HG02981 (cell line): Measurements from ENCODE around the gene ZSWIM5.
"Not testable (repeated sequence)": the region's sequence is repeated elsewhere in the genome, so short reads cannot be mapped to it uniquely, and the experiment has no call there.

Experiments used
- ATAC-seq: cut with Tn5 transposase; IDR thresholded peaks from one replicate; pipeline ENCODE4 v1.9.1; 2021; ENCODE audit warnings: mild to moderate bottlenecking, moderate library complexity; ENCODE audit not compliant: unreplicated experiment

Gene ZSWIM5

GRCh38 chr1:45205910-45206721 lies at the start of gene ZSWIM5:
ZSWIM5 (minus strand) TSS chr1:45206605; CDS start chr1:45206350, 255 bp downstream.
- ATAC-seq: peak; percentile 62

- no peak for ATAC-seq
Measured at GRCh38 chr1:45254490-45254889, 48.1 kb upstream of the ZSWIM5 start.

GRCh38 chr1:45250544-45250943 lies 44.1 kb upstream of the ZSWIM5 start:
- no peak for ATAC-seq

GRCh38 chr1:45248004-45248403 lies 41.6 kb upstream of the ZSWIM5 start:
- ATAC-seq: not testable (repeated sequence)

- no peak for ATAC-seq
Measured at GRCh38 chr1:45246760-45247159, 40.4 kb upstream of the ZSWIM5 start.

GRCh38 chr1:45246359-45246758 lies 40.0 kb upstream of the ZSWIM5 start:
- ATAC-seq: not testable (repeated sequence)

GRCh38 chr1:45244660-45245059 lies 38.3 kb upstream of the ZSWIM5 start:
- ATAC-seq: no peak

- ATAC-seq: no peak
Measured at GRCh38 chr1:45243476-45244343, 37.3 kb upstream of the ZSWIM5 start.

- ATAC-seq: no peak
Measured at GRCh38 chr1:45238846-45239245, 32.4 kb upstream of the ZSWIM5 start.

- ATAC-seq: no peak
Measured at GRCh38 chr1:45236136-45236535, 29.7 kb upstream of the ZSWIM5 start.

GRCh38 chr1:45230537-45230936 lies 24.1 kb upstream of the ZSWIM5 start:
- ATAC-seq: no peak

- ATAC-seq: no peak
Measured at GRCh38 chr1:45225598-45225997, 19.2 kb upstream of the ZSWIM5 start.

- not testable (repeated sequence) for ATAC-seq
Measured at GRCh38 chr1:45223710-45224109, 17.3 kb upstream of the ZSWIM5 start.

GRCh38 chr1:45221716-45222115 lies 15.3 kb upstream of the ZSWIM5 start:
- no peak for ATAC-seq

GRCh38 chr1:45216861-45217260 lies 10.5 kb upstream of the ZSWIM5 start:
- no peak for ATAC-seq

GRCh38 chr1:45216200-45216541 lies 9.8 kb upstream of the ZSWIM5 start:
- no peak for ATAC-seq

- ATAC-seq: no peak
Measured at GRCh38 chr1:45215485-45216199, 9.2 kb upstream of the ZSWIM5 start.

- no peak for ATAC-seq
Measured at GRCh38 chr1:45213892-45214291, 7.5 kb upstream of the ZSWIM5 start.

GRCh38 chr1:45211076-45211475 lies 4.7 kb upstream of the ZSWIM5 start:
- ATAC-seq: no peak

GRCh38 chr1:45206808-45207623 lies 611 bp upstream of the ZSWIM5 start:
- ATAC-seq: no peak
